Keratinocyte (primary cell): ENCODE results near the gene FOXC1. TPM values are rescaled to one million over a fixed set of nuclear protein-coding genes. Genes with fewer than 3 reads are reported as not detected.

Experiments
- DNase-seq: peaks from one replicate; pipeline ENCODE4 v3.0.0-alpha.2; 2011; ENCODE audit warnings: low read depth, missing footprints, low spot score
- FAIRE-seq: peaks from 2 replicates; lab custom pipeline; 2011; peaks lifted over from hg19 to GRCh38; lab: Jason Lieb, UNC
- H2AFZ ChIP-seq: 2 replicates; pipeline ENCODE4 v1.6.0; 2012; ENCODE audit warnings: low read length, control low read depth, inconsistent platforms; ENCODE audit not compliant: control insufficient read depth
- H3K27ac ChIP-seq: 2 replicates; pipeline ENCODE4 v1.5.1; 2011; ENCODE audit warnings: low read length; ENCODE audit not compliant: control insufficient read depth, insufficient read depth
- H3K27me3 ChIP-seq: 3 replicates; pipeline ENCODE4 v1.6.0; 2011; ENCODE audit warnings: low read length; ENCODE audit not compliant: control insufficient read depth, insufficient read depth; ENCODE audit errors: extremely low read depth
- H3K36me3 ChIP-seq, 2 experiments: 2 replicates in 1 of 2; 3 replicates in 1 of 2; pipeline ENCODE4 v1.5.1; 2011; ENCODE audit warnings: low read length in 2 of 2, mild to moderate bottlenecking in 1 of 2; ENCODE audit not compliant: control insufficient read depth in 2 of 2, insufficient read depth in 2 of 2; ENCODE audit errors: extremely low read depth in 1 of 2
- H3K4me1 ChIP-seq: 3 replicates; pipeline ENCODE4 v1.5.1; 2011; ENCODE audit warnings: low read length; ENCODE audit not compliant: control insufficient read depth, insufficient read depth; ENCODE audit errors: extremely low read depth
- H3K4me2 ChIP-seq: 3 replicates; pipeline ENCODE4 v1.6.0; 2011; ENCODE audit warnings: low read depth, low read length; ENCODE audit not compliant: control insufficient read depth, insufficient read depth; ENCODE audit errors: extremely low read depth
- H3K4me3 ChIP-seq, 3 experiments: fragments of 200-600 bp in 1 of 3; sonication (generic) in 1 of 3; 2 replicates in 2 of 3; 3 replicates in 1 of 3; pipeline ENCODE4 v1.5.1; 2011 to 2016; ENCODE audit warnings: low read length in 3 of 3, mild to moderate bottlenecking in 3 of 3, control low read depth in 2 of 3, inconsistent platforms in 1 of 3, low read depth in 1 of 3, mixed read lengths in 1 of 3, mixed run types in 1 of 3, moderate library complexity in 1 of 3; ENCODE audit not compliant: control insufficient read depth in 2 of 3, insufficient read depth in 2 of 3; ENCODE audit errors: extremely low read depth in 1 of 3
- H3K79me2 ChIP-seq: 2 replicates; pipeline ENCODE4 v1.6.0; 2012; ENCODE audit warnings: low read length; ENCODE audit not compliant: control insufficient read depth, insufficient read depth
- H3K9ac ChIP-seq: 3 replicates; pipeline ENCODE4 v1.6.0; 2011; ENCODE audit warnings: low read length; ENCODE audit not compliant: control insufficient read depth, insufficient read depth; ENCODE audit errors: extremely low read depth
- H3K9me1 ChIP-seq: 3 replicates; pipeline ENCODE4 v1.6.0; 2011; ENCODE audit warnings: low read length; ENCODE audit not compliant: control insufficient read depth, insufficient read depth; ENCODE audit errors: extremely low read depth
- H3K9me3 ChIP-seq: 2 replicates; pipeline ENCODE4 v1.5.1; 2012; ENCODE audit warnings: low read depth, low read length; ENCODE audit not compliant: control insufficient read depth
- H4K20me1 ChIP-seq: 3 replicates; pipeline ENCODE4 v1.6.0; 2011; ENCODE audit warnings: low read length; ENCODE audit not compliant: control insufficient read depth, insufficient read depth; ENCODE audit errors: extremely low read depth
- EZH2 ChIP-seq: IDR thresholded peaks from one replicate; pipeline ENCODE4 v1.6.1; 2012; ENCODE audit warnings: inconsistent platforms, mild to moderate bottlenecking, low read length, moderate library complexity
- dilution Hi-C: fragments of 300-500 bp; cut with MboI; formaldehyde crosslinking; loops from one replicate; pipeline ENCODE4 v1.7.0; 2020; ENCODE audit warnings: low sequenced_read_pairs; ENCODE audit not compliant: extremely low pct_ligation_motif_present
- polyA plus RNA-seq, 5 experiments: library from polyadenylated mRNA; depleted of rRNA in 3 of 5; stranded (reverse) in 3 of 5; stranded (forward) in 1 of 5; unstranded in 1 of 5; fragments of >200 nt; gene quantifications; 1 replicate in 1 of 5; 2 replicates in 3 of 5; 3 replicates in 1 of 5; pipeline versions ENCODE4 v1.2.1 to v1.2.3, GENCODE V29; 2011 to 2012; ENCODE audit warnings: missing spikeins in 2 of 5, low read depth in 1 of 5, low replicate concordance in 1 of 5
- TF ChIP-seq, protein P1 (sequence below), 3 experiments: IDR thresholded peaks in 1 of 3; conservative IDR thresholded peaks in 1 of 3; optimal IDR thresholded peaks in 1 of 3; 2 replicates in 2 of 3; 3 replicates in 1 of 3; pipeline versions ENCODE3 to v1.5.1; 2011; ENCODE audit warnings: low read length in 3 of 3, mild to moderate bottlenecking in 3 of 3, moderate library complexity in 2 of 3, control low read depth in 1 of 3, inconsistent platforms in 1 of 3; ENCODE audit not compliant: insufficient read depth in 2 of 3; ENCODE audit errors: extremely low read depth in 1 of 3

The FOXC1 gene
- polyA plus RNA-seq, 1 donor (not counting 4 experiments of a cell fraction or from before 2014, with no cell fraction given), result 4.3 TPM

DNA sequence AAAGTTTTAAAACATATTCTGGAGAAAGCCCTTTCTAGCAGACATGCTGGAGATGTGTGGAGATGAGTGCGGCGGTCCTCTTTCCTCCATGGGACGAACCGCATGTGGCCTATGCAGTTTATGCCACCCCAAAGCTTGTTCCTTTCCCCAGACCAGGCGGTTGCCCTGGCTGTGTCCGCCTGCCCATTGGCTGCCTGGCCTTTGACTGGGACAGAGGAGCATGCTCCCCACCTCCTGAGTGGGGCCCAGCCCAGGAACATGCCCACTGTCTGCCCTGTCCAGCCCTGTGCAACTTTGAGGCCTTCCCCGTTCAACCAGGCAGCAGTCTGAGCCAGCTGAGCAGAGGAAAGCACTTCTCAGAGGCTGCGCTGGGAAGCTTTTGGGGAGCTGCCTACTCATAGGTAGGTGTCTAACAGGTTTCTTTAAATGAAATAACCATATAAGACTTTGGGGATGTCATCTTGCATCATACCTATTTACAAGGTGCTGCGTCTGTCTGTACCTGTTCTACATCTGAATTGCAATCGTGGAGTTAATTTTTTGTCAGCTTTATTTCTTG is 20.6 kb downstream of the FOXC1 start:
- Histone ChIP-seq H3K4me1 (peaks cover under 1% of the 10 kb centered on the region), H3K79me2 (no peaks in the 10 kb centered on the region), H3K4me3 (no peak overlapping the region), H3K9ac (no peak overlapping the region), H3K9me3 (no peaks in the 10 kb centered on the region), H3K36me3 (no peaks in the 10 kb centered on the region), H3K27me3 (peaks cover 5% of the 10 kb centered on the region), H3K27ac (no peak overlapping the region), H3K4me2 (no peak overlapping the region), H2AFZ (no peak overlapping the region), H3K9me1 (no peaks in the 10 kb centered on the region), H4K20me1 (no peaks in the 10 kb centered on the region)
- DNase-seq (no peak), FAIRE-seq (no peak)
- dilution Hi-C loops, result no loop called here
- TF ChIP-seq, protein P1, sequence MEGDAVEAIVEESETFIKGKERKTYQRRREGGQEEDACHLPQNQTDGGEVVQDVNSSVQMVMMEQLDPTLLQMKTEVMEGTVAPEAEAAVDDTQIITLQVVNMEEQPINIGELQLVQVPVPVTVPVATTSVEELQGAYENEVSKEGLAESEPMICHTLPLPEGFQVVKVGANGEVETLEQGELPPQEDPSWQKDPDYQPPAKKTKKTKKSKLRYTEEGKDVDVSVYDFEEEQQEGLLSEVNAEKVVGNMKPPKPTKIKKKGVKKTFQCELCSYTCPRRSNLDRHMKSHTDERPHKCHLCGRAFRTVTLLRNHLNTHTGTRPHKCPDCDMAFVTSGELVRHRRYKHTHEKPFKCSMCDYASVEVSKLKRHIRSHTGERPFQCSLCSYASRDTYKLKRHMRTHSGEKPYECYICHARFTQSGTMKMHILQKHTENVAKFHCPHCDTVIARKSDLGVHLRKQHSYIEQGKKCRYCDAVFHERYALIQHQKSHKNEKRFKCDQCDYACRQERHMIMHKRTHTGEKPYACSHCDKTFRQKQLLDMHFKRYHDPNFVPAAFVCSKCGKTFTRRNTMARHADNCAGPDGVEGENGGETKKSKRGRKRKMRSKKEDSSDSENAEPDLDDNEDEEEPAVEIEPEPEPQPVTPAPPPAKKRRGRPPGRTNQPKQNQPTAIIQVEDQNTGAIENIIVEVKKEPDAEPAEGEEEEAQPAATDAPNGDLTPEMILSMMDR (optimal IDR thresholded peaks at IDR 0.05 in 1 of 3, IDR thresholded peaks at IDR 0.05 in 1 of 3, conservative IDR thresholded peaks at IDR 0.05 in 1 of 3; ENCODE audit: extremely low read depth in 1 of 3, insufficient read depth in 2 of 3, low read length in 3 of 3), result no peak
- no peak for TF ChIP-seq EZH2

DNA sequence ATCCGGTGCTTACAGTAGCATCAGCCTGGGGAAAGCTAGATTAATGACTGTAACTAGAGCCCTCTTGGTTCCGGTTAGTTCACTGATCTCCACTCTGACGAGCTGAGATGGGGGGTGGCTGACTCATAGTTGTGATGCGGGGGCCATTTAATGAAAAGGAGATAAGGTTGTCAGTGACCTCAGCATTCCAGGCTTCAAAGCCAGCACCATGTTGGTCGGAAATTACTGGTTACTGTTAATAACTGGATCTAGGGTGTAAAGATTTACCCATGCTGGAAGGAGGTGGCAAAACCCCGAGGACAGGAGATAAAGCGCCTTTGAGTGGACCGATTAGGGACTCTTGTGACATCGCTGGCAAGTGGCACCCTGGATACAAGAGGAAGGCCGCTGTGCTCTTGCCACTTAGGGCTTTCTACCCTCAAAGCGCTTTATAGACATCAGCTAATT is 21.1 kb downstream of the FOXC1 start:
- DNase-seq (no peak), FAIRE-seq (no peak)
- H3K9ac ChIP-seq, result no peak overlapping the region
- no peak overlapping the region for H3K27ac ChIP-seq
- no peak overlapping the region for H3K4me3 ChIP-seq
- H3K9me3 ChIP-seq, result no peaks in the 10 kb centered on the region
- H2AFZ ChIP-seq, result no peak overlapping the region
- H3K27me3 ChIP-seq, result peaks cover 4% of the 10 kb centered on the region
- H3K4me2 ChIP-seq, result no peak overlapping the region
- no peak for TF ChIP-seq EZH2
- TF ChIP-seq, protein P1 (optimal IDR thresholded peaks at IDR 0.05 in 1 of 3, IDR thresholded peaks at IDR 0.05 in 1 of 3, conservative IDR thresholded peaks at IDR 0.05 in 1 of 3; ENCODE audit: extremely low read depth in 1 of 3, insufficient read depth in 2 of 3, low read length in 3 of 3), result no peak
- H3K79me2 ChIP-seq, result no peaks in the 10 kb centered on the region
- no peaks in the 10 kb centered on the region for H4K20me1 ChIP-seq
- dilution Hi-C loops, result no loop called here
- H3K4me1 ChIP-seq, result no peaks in the 10 kb centered on the region
- H3K36me3 ChIP-seq, result no peaks in the 10 kb centered on the region
- H3K9me1 ChIP-seq, result no peaks in the 10 kb centered on the region
